H9 (cell line): ENCODE measurements around the gene RNU6-1. TPM values are rescaled to one million over a fixed set of nuclear protein-coding genes. Genes with fewer than 3 reads are reported as not detected.
A peak's percentile ranks its signal among the peaks of the same experiment; 100 is the strongest.

ENCODE experiments used
- DNase-seq: peaks from one replicate; pipeline ENCODE4 v3.0.0-alpha.2; 2017
- H2AFZ ChIP-seq: one replicate; pipeline ENCODE4 v1.6.1; 2013; ENCODE audit warnings: mild to moderate bottlenecking, low read length, control low read depth, moderate library complexity
- H2AK5ac ChIP-seq: 2 replicates; pipeline ENCODE4 v1.6.1; 2013; ENCODE audit warnings: low read length, control low read depth, mixed read lengths; ENCODE audit not compliant: insufficient read length
- H2BK120ac ChIP-seq: one replicate; pipeline ENCODE4 v1.6.1; 2013; ENCODE audit warnings: low read depth, mild to moderate bottlenecking, low read length, control low read depth, inconsistent platforms; ENCODE audit not compliant: poor library complexity, severe bottlenecking
- H2BK12ac ChIP-seq: 2 replicates; pipeline ENCODE4 v1.6.1; 2013; ENCODE audit warnings: low read length, control low read depth, mixed read lengths, low read depth; ENCODE audit not compliant: insufficient read length
- H2BK15ac ChIP-seq: 2 replicates; pipeline ENCODE4 v1.6.1; 2013; ENCODE audit warnings: low read depth, low read length, control low read depth
- H2BK20ac ChIP-seq: one replicate; pipeline ENCODE4 v1.6.1; 2013; ENCODE audit warnings: low read depth, mild to moderate bottlenecking, low read length, control low read depth, inconsistent platforms; ENCODE audit not compliant: poor library complexity, severe bottlenecking
- H2BK5ac ChIP-seq: 2 replicates; pipeline ENCODE4 v1.6.1; 2013; ENCODE audit warnings: low read length, control low read depth, mixed read lengths; ENCODE audit not compliant: insufficient read length
- H3K14ac ChIP-seq: 2 replicates; pipeline ENCODE4 v1.6.1; 2013; ENCODE audit warnings: low read length, control low read depth; ENCODE audit not compliant: insufficient read depth
- H3K18ac ChIP-seq: 2 replicates; pipeline ENCODE4 v1.6.1; 2013; ENCODE audit warnings: low read depth, mild to moderate bottlenecking, mixed read lengths, low read length, control low read depth; ENCODE audit not compliant: insufficient read length
- H3K23ac ChIP-seq: 2 replicates; pipeline ENCODE4 v1.6.1; 2013; ENCODE audit warnings: low read length, control low read depth, mixed read lengths, low read depth; ENCODE audit not compliant: insufficient read length
- H3K23me2 ChIP-seq: 2 replicates; pipeline ENCODE4 v1.6.1; 2013; ENCODE audit warnings: low read depth, mild to moderate bottlenecking, mixed read lengths, low read length, control low read depth; ENCODE audit not compliant: insufficient read length, poor library complexity, severe bottlenecking
- H3K27ac ChIP-seq: 2 replicates; pipeline ENCODE4 v1.5.1; 2013; ENCODE audit warnings: low read length, control low read depth, mixed read lengths, low read depth; ENCODE audit not compliant: insufficient read length
- H3K27me3 ChIP-seq: 2 replicates; pipeline ENCODE4 v1.6.1; 2013; ENCODE audit warnings: low read length, control low read depth, inconsistent platforms; ENCODE audit not compliant: insufficient read depth
- H3K4ac ChIP-seq: 2 replicates; pipeline ENCODE4 v1.6.1; 2013; ENCODE audit warnings: low read depth, mild to moderate bottlenecking, control low read depth, inconsistent platforms, low read length, moderate library complexity
- H3K4me1 ChIP-seq: 2 replicates; pipeline ENCODE4 v1.6.1; 2013; ENCODE audit warnings: low read length, control low read depth, inconsistent platforms; ENCODE audit not compliant: insufficient read depth
- H3K4me2 ChIP-seq: 2 replicates; pipeline ENCODE4 v1.6.1; 2013; ENCODE audit warnings: low read length, control low read depth, mixed read lengths; ENCODE audit not compliant: insufficient read length, insufficient read depth
- H3K56ac ChIP-seq: 2 replicates; pipeline ENCODE4 v1.6.1; 2013; ENCODE audit warnings: low read depth, mild to moderate bottlenecking, mixed read lengths, low read length, control low read depth; ENCODE audit not compliant: insufficient read length
- H3K79me1 ChIP-seq: 2 replicates; pipeline ENCODE4 v1.6.1; 2013; ENCODE audit warnings: low read depth, mild to moderate bottlenecking, moderate library complexity, low read length, control low read depth, inconsistent platforms; ENCODE audit not compliant: insufficient read depth, poor library complexity, severe bottlenecking
- H3K79me2 ChIP-seq: 2 replicates; pipeline ENCODE4 v1.6.1; 2013; ENCODE audit warnings: low read length, control low read depth, inconsistent platforms; ENCODE audit not compliant: insufficient read depth
- H3K9ac ChIP-seq: 2 replicates; pipeline ENCODE4 v1.6.1; 2013; ENCODE audit warnings: low read length, control low read depth, mixed read lengths; ENCODE audit not compliant: insufficient read length; ENCODE audit errors: extremely low read depth
- H3K9me3 ChIP-seq: one replicate; pipeline ENCODE4 v1.6.1; 2013; ENCODE audit warnings: low read depth, low read length, inconsistent platforms; ENCODE audit not compliant: control insufficient read depth
- H3T11ph ChIP-seq: one replicate; pipeline ENCODE4 v1.6.1; 2013; ENCODE audit warnings: mild to moderate bottlenecking, low read length, control low read depth, inconsistent platforms
- H4K20me1 ChIP-seq: one replicate; pipeline ENCODE4 v1.6.1; 2013; ENCODE audit not compliant: control insufficient read depth, insufficient read length, insufficient read depth
- H4K5ac ChIP-seq: 2 replicates; pipeline ENCODE4 v1.6.1; 2013; ENCODE audit warnings: low read depth, mild to moderate bottlenecking, mixed read lengths, low read length, control low read depth; ENCODE audit not compliant: insufficient read length
- H4K8ac ChIP-seq: replicated peaks from 2 replicates; pipeline ENCODE4 v1.6.1; 2013; ENCODE audit warnings: low read length, control low read depth, mixed read lengths, low read depth; ENCODE audit not compliant: insufficient read length
- H4K91ac ChIP-seq: 2 replicates; pipeline ENCODE4 v1.6.1; 2013; ENCODE audit warnings: low read depth, mild to moderate bottlenecking, moderate library complexity, mixed read lengths, low read length, control low read depth; ENCODE audit not compliant: insufficient read length
- H3K27ac Mint-ChIP-seq, 3 experiments: 2 replicates in 2 of 3; 3 replicates in 1 of 3; pipeline ENCODE4 v1.8.0; 2020 to 2021; ENCODE audit warnings: mixed read lengths in 3 of 3, mild to moderate bottlenecking in 1 of 3, moderate library complexity in 1 of 3
- H3K27me3 Mint-ChIP-seq: 2 replicates; pipeline ENCODE4 v1.8.0; 2021; ENCODE audit warnings: low read depth, mild to moderate bottlenecking, moderate library complexity, mixed read lengths
- H3K36me3 Mint-ChIP-seq, 3 experiments: 2 replicates in 2 of 3; 3 replicates in 1 of 3; pipeline ENCODE4 v1.8.0; 2020 to 2021; ENCODE audit warnings: low read depth in 3 of 3, mixed read lengths in 3 of 3; ENCODE audit not compliant: insufficient read depth in 1 of 3
- H3K4me1 Mint-ChIP-seq, 2 experiments: 2 replicates each; pipeline ENCODE4 v1.8.0; 2020; ENCODE audit warnings: mixed read lengths in 2 of 2
- H3K4me3 Mint-ChIP-seq, 2 experiments: 2 replicates in 1 of 2; 3 replicates in 1 of 2; pipeline ENCODE4 v1.8.0; 2020 to 2021; ENCODE audit warnings: mild to moderate bottlenecking in 2 of 2, mixed read lengths in 2 of 2, moderate library complexity in 1 of 2
- H3K9me3 Mint-ChIP-seq, 2 experiments: 2 replicates in 1 of 2; 3 replicates in 1 of 2; pipeline ENCODE4 v1.8.0; 2020; ENCODE audit warnings: mild to moderate bottlenecking in 2 of 2, mixed read lengths in 2 of 2, moderate library complexity in 1 of 2
- WGBS: extraction: QIAGEN DNeasy Blood & Tissue Kit; methylation state at CpG from one replicate; pipeline ENCODE4 v1.1.7; 2013; ENCODE audit warnings: missing lambda C conversion rate, low lambda C conversion rate, mixed read lengths; ENCODE audit not compliant: insufficient read length; ENCODE audit errors: extremely low coverage; 5-methylcytosine and 5-hydroxymethylcytosine counted together
- total RNA-seq: library from RNA; stranded (reverse); gene quantifications from 2 replicates; pipeline ENCODE4 v1.2.1, GENCODE V29; 2021
- TF ChIP-seq, protein P1 (sequence below): fragments of 200-600 bp; sonication (generic); conservative IDR thresholded peaks from 3 replicates; pipeline ENCODE4 v1.8.0; 2021; ENCODE audit warnings: antibody characterized with exemption, mild to moderate bottlenecking

Gene RNU6-1
- total RNA-seq, 1 experiment from 2014 or later, result not detected

DNA sequence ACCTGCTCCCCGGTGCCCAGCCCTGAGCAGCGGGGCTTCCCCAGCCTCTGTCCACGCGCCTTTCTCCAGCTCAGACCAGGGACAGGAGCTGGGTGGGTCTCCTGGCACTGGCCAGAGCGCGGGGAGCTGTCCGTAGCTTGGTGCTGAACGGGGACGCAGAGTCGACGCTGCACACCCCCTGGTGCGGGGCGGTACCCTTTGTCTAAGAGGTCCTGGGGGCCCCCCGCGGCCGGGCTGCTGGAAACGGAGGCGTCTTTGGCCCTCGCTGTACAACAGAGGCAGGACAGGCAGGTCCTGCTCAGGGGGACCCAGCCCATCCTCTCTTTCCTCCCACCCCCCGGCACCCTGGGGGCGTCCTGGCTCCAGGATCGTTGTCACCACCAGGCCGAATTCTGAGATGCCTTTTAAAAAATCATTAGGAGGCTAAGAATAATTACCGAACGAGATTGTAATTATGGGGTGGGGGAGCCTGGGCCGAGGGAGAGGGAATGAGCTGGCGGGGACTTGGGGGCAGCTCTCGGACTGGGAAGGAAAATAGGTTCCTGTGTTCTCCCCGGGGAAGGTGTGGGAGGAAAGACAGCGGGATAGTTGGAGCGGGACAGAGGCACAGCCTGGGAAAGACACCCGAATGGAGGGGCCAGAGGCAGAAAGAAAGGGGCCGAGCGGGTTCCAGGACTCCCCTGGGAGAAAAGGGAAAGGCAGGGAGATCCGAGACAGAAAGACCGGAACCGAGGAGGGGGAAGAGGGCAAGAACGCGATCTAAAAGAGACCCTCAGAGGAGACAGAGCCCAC, 18.7 kb downstream of the RNU6-1 start:
- H3K27ac Mint-ChIP-seq, result no peak overlapping the region
- peak; percentile 75 for DNase-seq
- Histone ChIP-seq H2AFZ (no peak overlapping the region), H2BK20ac (no peak overlapping the region), H3K23ac (no peak overlapping the region), H2BK15ac (no peak overlapping the region), H2AK5ac (no peak overlapping the region), H3K4me1 (0 out of 2 replicates have a peak, but pooled peaks cover 2% of the 10 kb centered on the region), H2BK120ac (no peak overlapping the region), H3K56ac (no peak overlapping the region), H4K5ac (no peak overlapping the region), H3K79me2 (no peaks in the 10 kb centered on the region), H3K27me3 (peaks cover 74% of the 10 kb centered on the region), H3K14ac (no peak overlapping the region), H3K9me3 (no peaks in the 10 kb centered on the region), H3K79me1 (no peaks in the 10 kb centered on the region), H4K91ac (no peak overlapping the region), H3K27ac (no peak overlapping the region), H3K4ac (no peak overlapping the region), H3K18ac (no peak overlapping the region), H3K23me2 (no peaks in the 10 kb centered on the region), H4K8ac (no peak overlapping the region), H3K4me2 (peak overlapping the region; percentile 34), H3T11ph (no peak overlapping the region), H2BK12ac (no peak overlapping the region), H2BK5ac (no peak overlapping the region), H3K9ac (no peak overlapping the region), H4K20me1 (peaks cover 3% of the 10 kb centered on the region)
- peaks cover 24 to 49% of the 10 kb centered on the region in 2 experiments for H3K4me1 Mint-ChIP-seq
- no CpG with 5 or more reads among the region's 39 CpGs for WGBS
- H3K27me3 Mint-ChIP-seq, result peaks cover 92% of the 10 kb centered on the region
- TF ChIP-seq, protein P1, sequence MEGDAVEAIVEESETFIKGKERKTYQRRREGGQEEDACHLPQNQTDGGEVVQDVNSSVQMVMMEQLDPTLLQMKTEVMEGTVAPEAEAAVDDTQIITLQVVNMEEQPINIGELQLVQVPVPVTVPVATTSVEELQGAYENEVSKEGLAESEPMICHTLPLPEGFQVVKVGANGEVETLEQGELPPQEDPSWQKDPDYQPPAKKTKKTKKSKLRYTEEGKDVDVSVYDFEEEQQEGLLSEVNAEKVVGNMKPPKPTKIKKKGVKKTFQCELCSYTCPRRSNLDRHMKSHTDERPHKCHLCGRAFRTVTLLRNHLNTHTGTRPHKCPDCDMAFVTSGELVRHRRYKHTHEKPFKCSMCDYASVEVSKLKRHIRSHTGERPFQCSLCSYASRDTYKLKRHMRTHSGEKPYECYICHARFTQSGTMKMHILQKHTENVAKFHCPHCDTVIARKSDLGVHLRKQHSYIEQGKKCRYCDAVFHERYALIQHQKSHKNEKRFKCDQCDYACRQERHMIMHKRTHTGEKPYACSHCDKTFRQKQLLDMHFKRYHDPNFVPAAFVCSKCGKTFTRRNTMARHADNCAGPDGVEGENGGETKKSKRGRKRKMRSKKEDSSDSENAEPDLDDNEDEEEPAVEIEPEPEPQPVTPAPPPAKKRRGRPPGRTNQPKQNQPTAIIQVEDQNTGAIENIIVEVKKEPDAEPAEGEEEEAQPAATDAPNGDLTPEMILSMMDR, result no peak
- peaks cover 0 to 4% (median 0%) of the 10 kb centered on the region in 3 experiments; a peak in 4 of 7 replicates for H3K36me3 Mint-ChIP-seq
- peak overlapping the region; percentile 24 to 77 for H3K4me3 Mint-ChIP-seq
- H3K9me3 Mint-ChIP-seq, result peaks cover 4 to 8% of the 10 kb centered on the region in 2 experiments; a peak in 4 of 5 replicates
